Mesenchymal stem cell (in vitro differentiated cells and primary cell): ENCODE data around the gene PTPRN2.

ENCODE experiments used
- DNase-seq: peaks from one replicate; pipeline ENCODE4 v3.0.0-alpha.2; 2013
- H2AFZ ChIP-seq: one replicate; pipeline ENCODE4 v1.6.1; 2013; ENCODE audit warnings: low read depth, mild to moderate bottlenecking, control low read depth, inconsistent platforms, low read length, moderate library complexity
- H2AK5ac ChIP-seq: 2 replicates; pipeline ENCODE4 v1.6.1; 2013; ENCODE audit warnings: low read length, moderate library complexity, mild to moderate bottlenecking, inconsistent platforms; ENCODE audit not compliant: severe bottlenecking
- H2BK120ac ChIP-seq: one replicate; pipeline ENCODE4 v1.6.1; 2013; ENCODE audit warnings: low read depth, mild to moderate bottlenecking, inconsistent platforms, low read length, moderate library complexity
- H2BK12ac ChIP-seq, 2 experiments: one replicate each; pipeline ENCODE4 v1.6.1; 2013; ENCODE audit warnings: inconsistent platforms in 2 of 2, low read length in 2 of 2, mild to moderate bottlenecking in 2 of 2, moderate library complexity in 2 of 2, control low read depth in 1 of 2
- H2BK15ac ChIP-seq: one replicate; pipeline ENCODE4 v1.6.1; 2013; ENCODE audit warnings: mild to moderate bottlenecking, low read depth, inconsistent platforms; ENCODE audit not compliant: poor library complexity, severe bottlenecking
- H2BK5ac ChIP-seq: 2 replicates; pipeline ENCODE4 v1.6.1; 2013; ENCODE audit warnings: low read depth, mild to moderate bottlenecking, low read length, control low read depth, inconsistent platforms; ENCODE audit not compliant: poor library complexity, severe bottlenecking
- H3K14ac ChIP-seq, 2 experiments: one replicate each; pipeline ENCODE4 v1.6.1; 2013; ENCODE audit warnings: inconsistent platforms in 2 of 2, low read length in 2 of 2, control low read depth in 1 of 2, mild to moderate bottlenecking in 1 of 2, moderate library complexity in 1 of 2
- H3K18ac ChIP-seq, 2 experiments: one replicate each; pipeline ENCODE4 v1.6.1; 2013; ENCODE audit warnings: inconsistent platforms in 2 of 2, low read length in 2 of 2, control low read depth in 1 of 2, low read depth in 1 of 2, mild to moderate bottlenecking in 1 of 2
- H3K23ac ChIP-seq, 2 experiments: one replicate each; pipeline ENCODE4 v1.6.1; 2013; ENCODE audit warnings: inconsistent platforms in 2 of 2, low read length in 2 of 2, mild to moderate bottlenecking in 2 of 2, moderate library complexity in 2 of 2, control low read depth in 1 of 2
- H3K27ac ChIP-seq: 2 replicates; pipeline ENCODE4 v1.5.1; 2013; ENCODE audit warnings: mild to moderate bottlenecking, moderate library complexity, low read length, control low read depth, inconsistent platforms; ENCODE audit not compliant: poor library complexity, severe bottlenecking
- H3K27me3 ChIP-seq, 2 experiments: 2 replicates each; pipeline versions ENCODE4 v1.6.1 to v1.7.0; 2013; ENCODE audit warnings: low read length in 2 of 2, mild to moderate bottlenecking in 2 of 2, moderate library complexity in 2 of 2, control low read depth in 1 of 2, inconsistent platforms in 1 of 2; ENCODE audit not compliant: control insufficient read depth in 1 of 2, insufficient read depth in 1 of 2
- H3K36me3 ChIP-seq, 2 experiments: 2 replicates each; pipeline versions ENCODE4 v1.6.1 to v1.7.0; 2013; ENCODE audit warnings: low read length in 2 of 2, control low read depth in 1 of 2, inconsistent platforms in 1 of 2, low read depth in 1 of 2, mild to moderate bottlenecking in 1 of 2; ENCODE audit not compliant: insufficient read depth in 2 of 2, control insufficient read depth in 1 of 2
- H3K4ac ChIP-seq, 2 experiments: one replicate each; pipeline ENCODE4 v1.6.1; 2013; ENCODE audit warnings: inconsistent platforms in 2 of 2, low read length in 2 of 2, mild to moderate bottlenecking in 2 of 2, moderate library complexity in 2 of 2, control low read depth in 1 of 2, low read depth in 1 of 2
- H3K4me1 ChIP-seq: 2 replicates; pipeline ENCODE4 v1.6.1; 2013; ENCODE audit warnings: low read depth, low read length, control low read depth; ENCODE audit not compliant: control insufficient read depth, insufficient read depth
- H3K4me2 ChIP-seq: 2 replicates; pipeline ENCODE4 v1.6.1; 2013; ENCODE audit warnings: low read length, mild to moderate bottlenecking, inconsistent platforms; ENCODE audit not compliant: poor library complexity, severe bottlenecking
- H3K4me3 ChIP-seq, 2 experiments: 2 replicates each; pipeline versions ENCODE4 v1.5.1 to v1.7.0; 2013; ENCODE audit warnings: low read length in 2 of 2, mild to moderate bottlenecking in 2 of 2, control low read depth in 1 of 2, low read depth in 1 of 2; ENCODE audit not compliant: insufficient read depth in 1 of 2
- H3K79me1 ChIP-seq: replicated peaks from 2 replicates; pipeline ENCODE4 v1.6.1; 2013; ENCODE audit warnings: mild to moderate bottlenecking, control low read depth, low read length, inconsistent platforms; ENCODE audit not compliant: poor library complexity, severe bottlenecking
- H3K9ac ChIP-seq: 2 replicates; pipeline ENCODE4 v1.7.0; 2013; ENCODE audit warnings: mild to moderate bottlenecking, low read length, moderate library complexity
- H3K9me3 ChIP-seq: 2 replicates; pipeline ENCODE4 v1.7.0; 2013; ENCODE audit warnings: mild to moderate bottlenecking, low read length; ENCODE audit not compliant: control insufficient read depth
- H4K8ac ChIP-seq: one replicate; pipeline ENCODE4 v1.6.1; 2013; ENCODE audit warnings: inconsistent platforms, mild to moderate bottlenecking, low read length, moderate library complexity
- H4K91ac ChIP-seq: one replicate; pipeline ENCODE4 v1.6.1; 2013; ENCODE audit warnings: mild to moderate bottlenecking, low read length, inconsistent platforms
- WGBS: methylation state at CpG from one replicate; pipeline ENCODE4 v1.1.7; 2013; ENCODE audit warnings: mixed read lengths; 5-methylcytosine and 5-hydroxymethylcytosine counted together

PTPRN2 gene

GRCh38 chr7:157550300-157551275 is 1037.0 kb downstream of the PTPRN2 start:
- H2AFZ ChIP-seq: no peak overlapping the region
- no peak overlapping the region for H2BK15ac ChIP-seq
- H3K79me1 ChIP-seq: no peaks in the 10 kb centered on the region
- no peak overlapping the region for H3K23ac ChIP-seq
- DNase-seq: no peak
- H3K27me3 ChIP-seq: no peaks in the 10 kb centered on the region
- no peak overlapping the region for H2AK5ac ChIP-seq
- H3K4me3 ChIP-seq: no peak overlapping the region
- no peak overlapping the region for H2BK120ac ChIP-seq
- H3K18ac ChIP-seq: no peak overlapping the region
- H4K8ac ChIP-seq: no peak overlapping the region
- H3K9me3 ChIP-seq: no peaks in the 10 kb centered on the region
- H2BK12ac ChIP-seq: no peak overlapping the region
- H3K4me2 ChIP-seq: no peak overlapping the region
- 84% methylated on average over 26 of the region's 31 CpGs for WGBS
- no peak overlapping the region for H3K9ac ChIP-seq
- H3K4ac ChIP-seq: no peak overlapping the region
- H2BK5ac ChIP-seq: no peak overlapping the region
- H3K4me1 ChIP-seq: peaks cover 3% of the 10 kb centered on the region
- H3K27ac ChIP-seq: no peak overlapping the region
- H3K36me3 ChIP-seq: peaks cover 0 to 4% of the 10 kb centered on the region in 2 experiments
- no peak overlapping the region for H4K91ac ChIP-seq
- no peak overlapping the region for H3K14ac ChIP-seq

GRCh38 chr7:157549612-157550299 is 1037.9 kb downstream of the PTPRN2 start:
- Histone ChIP-seq H2BK12ac (no peak overlapping the region), H2BK5ac (no peak overlapping the region), H4K91ac (no peak overlapping the region), H3K4me3 (no peak overlapping the region), H3K27ac (no peak overlapping the region), H3K9ac (no peak overlapping the region), H3K79me1 (no peaks in the 10 kb centered on the region), H3K4me1 (peaks cover 4% of the 10 kb centered on the region), H3K14ac (no peak overlapping the region), H3K4ac (no peak overlapping the region), H3K4me2 (no peak overlapping the region), H2BK120ac (no peak overlapping the region), H2AK5ac (no peak overlapping the region), H2BK15ac (no peak overlapping the region), H3K23ac (no peak overlapping the region), H3K27me3 (no peaks in the 10 kb centered on the region), H3K9me3 (no peaks in the 10 kb centered on the region), H2AFZ (no peak overlapping the region), H3K18ac (no peak overlapping the region), H4K8ac (no peak overlapping the region), H3K36me3 (peaks cover 0 to 7% of the 10 kb centered on the region in 2 experiments)
- no peak for DNase-seq
- WGBS: 92% methylated on average over 22 of the region's 22 CpGs

- no peak overlapping the region for H4K91ac ChIP-seq
- H3K9ac ChIP-seq: no peak overlapping the region
- no peak overlapping the region for H3K18ac ChIP-seq
- no peak overlapping the region for H2BK15ac ChIP-seq
- no peak overlapping the region for H2BK120ac ChIP-seq
- no peak overlapping the region for H2AFZ ChIP-seq
- H3K4ac ChIP-seq: no peak overlapping the region
- H3K27ac ChIP-seq: no peak overlapping the region
- H4K8ac ChIP-seq: no peak overlapping the region
- no peak overlapping the region for H2AK5ac ChIP-seq
- peaks cover 4% of the 10 kb centered on the region for H3K4me1 ChIP-seq
- H3K4me2 ChIP-seq: no peak overlapping the region
- no peak overlapping the region for H3K4me3 ChIP-seq
- WGBS: 83% methylated on average over 22 of the region's 24 CpGs
- H3K79me1 ChIP-seq: no peaks in the 10 kb centered on the region
- H3K9me3 ChIP-seq: no peaks in the 10 kb centered on the region
- H2BK12ac ChIP-seq: no peak overlapping the region
- H3K23ac ChIP-seq: no peak overlapping the region
- no peak for DNase-seq
- H3K27me3 ChIP-seq: no peaks in the 10 kb centered on the region
- H2BK5ac ChIP-seq: no peak overlapping the region
- H3K14ac ChIP-seq: no peak overlapping the region
- H3K36me3 ChIP-seq: peaks cover 0 to 7% of the 10 kb centered on the region in 2 experiments
These were observed 1038.8 kb downstream of the PTPRN2 start for GRCh38 chr7:157548691-157549303.

GRCh38 chr7:157547611-157548010 is 1040.0 kb downstream of the PTPRN2 start:
- Histone ChIP-seq H2BK12ac (no peak overlapping the region), H3K14ac (no peak overlapping the region), H3K79me1 (no peaks in the 10 kb centered on the region), H3K18ac (no peak overlapping the region), H3K4me1 (peaks cover 4% of the 10 kb centered on the region), H3K9ac (no peak overlapping the region), H3K9me3 (no peaks in the 10 kb centered on the region), H3K23ac (no peak overlapping the region), H3K27me3 (no peaks in the 10 kb centered on the region), H2AK5ac (no peak overlapping the region), H3K4me3 (no peak overlapping the region), H3K4ac (no peak overlapping the region), H3K4me2 (no peak overlapping the region), H3K27ac (no peak overlapping the region), H2BK5ac (no peak overlapping the region), H3K36me3 (peaks cover 0 to 7% of the 10 kb centered on the region in 2 experiments), H2BK15ac (no peak overlapping the region), H2AFZ (no peak overlapping the region), H4K91ac (no peak overlapping the region), H2BK120ac (no peak overlapping the region), H4K8ac (no peak overlapping the region)
- WGBS: 89% methylated on average over 23 of the region's 23 CpGs
- no peak for DNase-seq
